B cell (primary cell): ENCODE results near the gene PTPRO. TPM values are rescaled to one million over a fixed set of nuclear protein-coding genes. Genes with fewer than 3 reads are reported as not detected.

ENCODE experiments used
- ATAC-seq: fragments of 200-7000 bp; cut with Tn5 transposase; one replicate; pipeline ENCODE4 v1.10.0; 2021; ENCODE audit warnings: low read depth, mild to moderate bottlenecking, moderate number of reproducible peaks, moderate library complexity
- CTCF ChIA-PET: fragments of 350-600 bp; sonication (Branson Sonifier 250); formaldehyde crosslinking; loops from one replicate; lab custom pipeline; 2021; ENCODE audit warnings: antibody characterized with exemption, inconsistent platforms; lab: Charles Lee
- POLR2A ChIA-PET: fragments of 350-600 bp; sonication (Branson Sonifier 250); formaldehyde crosslinking; loops from one replicate; lab custom pipeline; 2021; ENCODE audit warnings: antibody characterized with exemption; lab: Charles Lee
- DNase-seq: peaks from one replicate; pipeline ENCODE4 v3.0.0; 2013
- H2AFZ ChIP-seq: 2 replicates; pipeline ENCODE4 v1.6.1; 2012; ENCODE audit warnings: mild to moderate bottlenecking, low read depth, low read length; ENCODE audit not compliant: insufficient read depth, poor library complexity, severe bottlenecking
- H3K27ac ChIP-seq, 2 donors: 1 replicate in 1 of 2; 2 replicates in 1 of 2; pipeline ENCODE4 v1.5.1; 2012 to 2013; ENCODE audit warnings: low read length in 2 of 2, mild to moderate bottlenecking in 2 of 2, moderate library complexity in 1 of 2
- H3K27me3 ChIP-seq, 4 experiments: fragments of 200-600 bp in 1 of 4; sonication (generic) in 1 of 4; replicated peaks in 1 of 4; 1 replicate in 2 of 4; 2 replicates in 2 of 4; pipeline versions ENCODE4 v1.6.1 to v1.7.0; 2013 to 2016; ENCODE audit warnings: low read length in 3 of 4, mild to moderate bottlenecking in 2 of 4, mixed read lengths in 1 of 4, moderate library complexity in 1 of 4; ENCODE audit not compliant: insufficient read depth in 4 of 4, control insufficient read depth in 3 of 4; ENCODE audit errors: control extremely low read depth in 1 of 4
- H3K36me3 ChIP-seq, 2 experiments: replicated peaks in 1 of 2; 1 replicate in 1 of 2; 2 replicates in 1 of 2; pipeline versions ENCODE4 v1.6.1 to v1.7.1; 2013; ENCODE audit warnings: low read length in 1 of 2; ENCODE audit not compliant: insufficient read depth in 2 of 2, control insufficient read depth in 1 of 2; ENCODE audit errors: control extremely low read depth in 1 of 2, extremely low read depth in 1 of 2
- H3K4me1 ChIP-seq, 2 donors: fragments of 200-600 bp in 1 of 2; sonication (generic) in 1 of 2; 1 replicate in 1 of 2; 2 replicates in 1 of 2; pipeline versions ENCODE4 v1.5.1 to v1.6.1; 2013 to 2017; ENCODE audit warnings: low read length in 2 of 2; ENCODE audit not compliant: control insufficient read depth in 2 of 2, insufficient read depth in 2 of 2
- H3K4me2 ChIP-seq: replicated peaks from 2 replicates; pipeline ENCODE3; 2012; ENCODE audit warnings: mild to moderate bottlenecking, low read depth, low read length; ENCODE audit not compliant: poor library complexity, severe bottlenecking
- H3K4me3 ChIP-seq, 5 experiments: fragments of 200-600 bp in 1 of 5; sonication (generic) in 1 of 5; 1 replicate in 3 of 5; 2 replicates in 2 of 5; pipeline versions ENCODE4 v1.5.1 to v1.7.0; 2011 to 2016; ENCODE audit warnings: low read length in 4 of 5, mild to moderate bottlenecking in 4 of 5, low read depth in 2 of 5, control low read depth in 1 of 5, moderate library complexity in 1 of 5; ENCODE audit not compliant: insufficient read depth in 1 of 5; ENCODE audit errors: control extremely low read depth in 1 of 5, extremely low read depth in 1 of 5
- H3K79me2 ChIP-seq: fragments of 200-600 bp; sonication (generic); one replicate; pipeline ENCODE4 v1.6.0; 2016; ENCODE audit warnings: low read length; ENCODE audit not compliant: control insufficient read depth, insufficient read depth
- H3K9ac ChIP-seq: fragments of 200-600 bp; sonication (generic); 2 replicates; pipeline ENCODE4 v1.6.1; 2017; ENCODE audit warnings: mild to moderate bottlenecking, low read length, moderate library complexity
- H3K9me3 ChIP-seq, 3 donors: one replicate each; pipeline versions ENCODE4 v1.6.1 to v1.7.1; 2013; ENCODE audit warnings: low read length in 2 of 3; ENCODE audit not compliant: control insufficient read depth in 2 of 3, insufficient read depth in 1 of 3; ENCODE audit errors: control extremely low read depth in 1 of 3
- H4K20me1 ChIP-seq: 2 replicates; pipeline ENCODE4 v1.6.0; 2012; ENCODE audit warnings: mild to moderate bottlenecking, low read length; ENCODE audit not compliant: insufficient read depth, control insufficient read depth, poor library complexity, severe bottlenecking
- H3K27ac Mint-ChIP-seq: one replicate; pipeline ENCODE4 v1.8.0; 2021; ENCODE audit warnings: mixed read lengths
- H3K27me3 Mint-ChIP-seq: one replicate; pipeline ENCODE4 v1.8.0; 2021; ENCODE audit warnings: mixed read lengths
- H3K4me1 Mint-ChIP-seq: one replicate; pipeline ENCODE4 v1.8.0; 2021; ENCODE audit warnings: mixed read lengths
- H3K4me3 Mint-ChIP-seq: one replicate; pipeline ENCODE4 v1.8.0; 2021; ENCODE audit warnings: mixed read lengths
- H3K9me3 Mint-ChIP-seq: one replicate; pipeline ENCODE4 v1.8.0; 2022; ENCODE audit warnings: mixed read lengths; ENCODE audit not compliant: insufficient read depth
- EZH2 ChIP-seq: IDR thresholded peaks from 2 replicates; pipeline ENCODE4 v1.6.1; 2012; ENCODE audit warnings: borderline replicate concordance, low read depth, mild to moderate bottlenecking, moderate library complexity, low read length; ENCODE audit not compliant: insufficient read depth, poor library complexity, severe bottlenecking
- WGBS: methylation state at CpG from one replicate; pipeline ENCODE4 v1.1.5; 2013; ENCODE audit warnings: missing lambda C conversion rate; ENCODE audit not compliant: insufficient coverage; 5-methylcytosine and 5-hydroxymethylcytosine counted together
- intact Hi-C: fragments of 100-400 bp; cut with micrococcal nuclease; formaldehyde crosslinking; loops from one replicate; pipeline ENCODE4 v1.10.0; 2022
- polyA plus RNA-seq: library from polyadenylated mRNA; depleted of rRNA; stranded (reverse); fragments of >200 nt; gene quantifications from 2 replicates; pipeline ENCODE4 v1.2.3, GENCODE V29; 2012
- total RNA-seq, 2 donors: library from RNA; stranded (reverse); fragments of 120-200 nt in 1 of 2; gene quantifications; 1 replicate in 1 of 2; 2 replicates in 1 of 2; pipeline versions ENCODE4 v1.2.3 to v1.2.4, GENCODE V29; 2013 to 2022
- TF ChIP-seq, protein P1 (sequence below): fragments of 200-600 bp; IDR thresholded peaks from one replicate; pipeline ENCODE4 v1.8.0; 2022; ENCODE audit warnings: antibody characterized with exemption, mild to moderate bottlenecking

PTPRO gene
- total and polyA plus RNA-seq, 2 donors (not counting 1 experiment from before 2014, with no cell fraction given) = 23.1 to 23.6 TPM

GRCh38 chr12:15318841-15319240, 3.5 kb upstream of the PTPRO start:
- H4K20me1 ChIP-seq = no peaks in the 10 kb centered on the region
- H3K9me3 Mint-ChIP-seq = no peaks in the 10 kb centered on the region
- TF ChIP-seq, protein P1, sequence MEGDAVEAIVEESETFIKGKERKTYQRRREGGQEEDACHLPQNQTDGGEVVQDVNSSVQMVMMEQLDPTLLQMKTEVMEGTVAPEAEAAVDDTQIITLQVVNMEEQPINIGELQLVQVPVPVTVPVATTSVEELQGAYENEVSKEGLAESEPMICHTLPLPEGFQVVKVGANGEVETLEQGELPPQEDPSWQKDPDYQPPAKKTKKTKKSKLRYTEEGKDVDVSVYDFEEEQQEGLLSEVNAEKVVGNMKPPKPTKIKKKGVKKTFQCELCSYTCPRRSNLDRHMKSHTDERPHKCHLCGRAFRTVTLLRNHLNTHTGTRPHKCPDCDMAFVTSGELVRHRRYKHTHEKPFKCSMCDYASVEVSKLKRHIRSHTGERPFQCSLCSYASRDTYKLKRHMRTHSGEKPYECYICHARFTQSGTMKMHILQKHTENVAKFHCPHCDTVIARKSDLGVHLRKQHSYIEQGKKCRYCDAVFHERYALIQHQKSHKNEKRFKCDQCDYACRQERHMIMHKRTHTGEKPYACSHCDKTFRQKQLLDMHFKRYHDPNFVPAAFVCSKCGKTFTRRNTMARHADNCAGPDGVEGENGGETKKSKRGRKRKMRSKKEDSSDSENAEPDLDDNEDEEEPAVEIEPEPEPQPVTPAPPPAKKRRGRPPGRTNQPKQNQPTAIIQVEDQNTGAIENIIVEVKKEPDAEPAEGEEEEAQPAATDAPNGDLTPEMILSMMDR = no peak
- no peak for TF ChIP-seq EZH2
- DNase-seq (no peak), ATAC-seq (no peak)
- no peak overlapping the region for H3K9ac ChIP-seq
- H3K4me1 ChIP-seq = peaks cover 0 to 3% of the 10 kb centered on the region in 2 donors
- no peak overlapping the region for H3K4me3 Mint-ChIP-seq
- H3K27me3 ChIP-seq = peaks cover 0 to 17% (median 13%) of the 10 kb centered on the region in 4 experiments
- no peaks in the 10 kb centered on the region for H3K79me2 ChIP-seq
- H3K9me3 ChIP-seq = no peaks in the 10 kb centered on the region
- no peak overlapping the region for H3K27ac ChIP-seq
- H2AFZ ChIP-seq = no peak overlapping the region
- no peaks in the 10 kb centered on the region for H3K36me3 ChIP-seq
- intact Hi-C loops = no loop called here
- WGBS = no CpG with 5 or more reads among the region's 4 CpGs
- H3K27ac Mint-ChIP-seq = no peak overlapping the region
- H3K4me3 ChIP-seq = no peak overlapping the region
- ChIA-PET CTCF (no interaction called here), POLR2A (no interaction called here)
- H3K4me2 ChIP-seq = no peak overlapping the region
- H3K4me1 Mint-ChIP-seq = peaks cover 8% of the 10 kb centered on the region
- peaks cover 30% of the 10 kb centered on the region for H3K27me3 Mint-ChIP-seq

GRCh38 chr12:15320881-15321280, 1.4 kb upstream of the PTPRO start:
- H3K27me3 ChIP-seq = peaks cover 0 to 18% (median 11%) of the 10 kb centered on the region in 4 experiments
- no peaks in the 10 kb centered on the region for H4K20me1 ChIP-seq
- no peak for TF ChIP-seq EZH2
- TF ChIP-seq, protein P1 = no peak
- DNase-seq (no peak), ATAC-seq (no peak)
- H3K4me1 ChIP-seq = peaks cover 0 to 3% of the 10 kb centered on the region in 2 donors
- no peak overlapping the region for H3K4me2 ChIP-seq
- WGBS = no CpG with 5 or more reads among the region's 1 CpG
- H3K27ac ChIP-seq = no peak overlapping the region
- H3K36me3 ChIP-seq = no peaks in the 10 kb centered on the region
- CTCF ChIA-PET = no interaction called here
- H3K4me3 ChIP-seq = no peak overlapping the region
- H3K79me2 ChIP-seq = no peaks in the 10 kb centered on the region
- intact Hi-C loops = no loop called here
- Mint-ChIP-seq H3K4me3 (no peak overlapping the region), H3K27ac (no peak overlapping the region), H3K4me1 (peaks cover 8% of the 10 kb centered on the region), H3K9me3 (no peaks in the 10 kb centered on the region), H3K27me3 (peaks cover 45% of the 10 kb centered on the region)
- POLR2A ChIA-PET = no interaction called here
- peaks cover 0 to 1% (median 0%) of the 10 kb centered on the region in 3 donors for H3K9me3 ChIP-seq
- no peak overlapping the region for H3K9ac ChIP-seq
- no peak overlapping the region for H2AFZ ChIP-seq
